ENCODE data around the gene PTPN22.
"Not testable (repeated sequence)": the region's sequence is repeated elsewhere in the genome, so short reads cannot be mapped to it uniquely, and the experiment has no call there.

DNA sequence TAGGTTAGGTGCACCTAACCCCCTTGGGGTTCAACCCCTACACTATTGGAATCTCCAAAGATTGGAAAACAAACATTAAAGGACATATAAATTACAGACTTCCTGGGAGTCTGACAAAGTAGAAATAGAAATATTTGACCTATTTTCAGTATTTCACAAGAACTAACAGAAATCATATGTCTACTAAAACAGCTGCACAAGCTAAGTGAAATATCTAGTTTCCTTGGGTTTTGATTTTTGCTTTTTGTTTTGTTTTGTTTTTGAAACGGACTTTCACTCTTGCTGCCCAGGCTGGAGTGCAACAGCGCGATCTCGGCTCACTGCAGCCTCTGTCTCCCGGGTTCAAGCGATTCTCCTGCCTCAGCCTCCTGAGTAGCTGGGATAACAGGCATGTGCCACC lies 18.8 kb downstream of the PTPN22 start:
- not testable (repeated sequence) for TF ChIP-seq TEAD4 (CRISPR knock-in tag; IDR thresholded peaks at IDR 0.05); NR1H2 (CRISPR knock-in tag; IDR thresholded peaks at IDR 0.05); CREM (CRISPR knock-in tag; IDR thresholded peaks at IDR 0.05); ZNF121 (CRISPR knock-in tag; IDR thresholded peaks at IDR 0.05); IRF2 (CRISPR knock-in tag; IDR thresholded peaks at IDR 0.05; ENCODE audit: borderline replicate concordance, low read depth)
- TF ChIP-seq, protein P1, sequence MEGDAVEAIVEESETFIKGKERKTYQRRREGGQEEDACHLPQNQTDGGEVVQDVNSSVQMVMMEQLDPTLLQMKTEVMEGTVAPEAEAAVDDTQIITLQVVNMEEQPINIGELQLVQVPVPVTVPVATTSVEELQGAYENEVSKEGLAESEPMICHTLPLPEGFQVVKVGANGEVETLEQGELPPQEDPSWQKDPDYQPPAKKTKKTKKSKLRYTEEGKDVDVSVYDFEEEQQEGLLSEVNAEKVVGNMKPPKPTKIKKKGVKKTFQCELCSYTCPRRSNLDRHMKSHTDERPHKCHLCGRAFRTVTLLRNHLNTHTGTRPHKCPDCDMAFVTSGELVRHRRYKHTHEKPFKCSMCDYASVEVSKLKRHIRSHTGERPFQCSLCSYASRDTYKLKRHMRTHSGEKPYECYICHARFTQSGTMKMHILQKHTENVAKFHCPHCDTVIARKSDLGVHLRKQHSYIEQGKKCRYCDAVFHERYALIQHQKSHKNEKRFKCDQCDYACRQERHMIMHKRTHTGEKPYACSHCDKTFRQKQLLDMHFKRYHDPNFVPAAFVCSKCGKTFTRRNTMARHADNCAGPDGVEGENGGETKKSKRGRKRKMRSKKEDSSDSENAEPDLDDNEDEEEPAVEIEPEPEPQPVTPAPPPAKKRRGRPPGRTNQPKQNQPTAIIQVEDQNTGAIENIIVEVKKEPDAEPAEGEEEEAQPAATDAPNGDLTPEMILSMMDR (IDR thresholded peaks at IDR 0.05) = not testable (repeated sequence)
- TF ChIP-seq, protein P2, sequence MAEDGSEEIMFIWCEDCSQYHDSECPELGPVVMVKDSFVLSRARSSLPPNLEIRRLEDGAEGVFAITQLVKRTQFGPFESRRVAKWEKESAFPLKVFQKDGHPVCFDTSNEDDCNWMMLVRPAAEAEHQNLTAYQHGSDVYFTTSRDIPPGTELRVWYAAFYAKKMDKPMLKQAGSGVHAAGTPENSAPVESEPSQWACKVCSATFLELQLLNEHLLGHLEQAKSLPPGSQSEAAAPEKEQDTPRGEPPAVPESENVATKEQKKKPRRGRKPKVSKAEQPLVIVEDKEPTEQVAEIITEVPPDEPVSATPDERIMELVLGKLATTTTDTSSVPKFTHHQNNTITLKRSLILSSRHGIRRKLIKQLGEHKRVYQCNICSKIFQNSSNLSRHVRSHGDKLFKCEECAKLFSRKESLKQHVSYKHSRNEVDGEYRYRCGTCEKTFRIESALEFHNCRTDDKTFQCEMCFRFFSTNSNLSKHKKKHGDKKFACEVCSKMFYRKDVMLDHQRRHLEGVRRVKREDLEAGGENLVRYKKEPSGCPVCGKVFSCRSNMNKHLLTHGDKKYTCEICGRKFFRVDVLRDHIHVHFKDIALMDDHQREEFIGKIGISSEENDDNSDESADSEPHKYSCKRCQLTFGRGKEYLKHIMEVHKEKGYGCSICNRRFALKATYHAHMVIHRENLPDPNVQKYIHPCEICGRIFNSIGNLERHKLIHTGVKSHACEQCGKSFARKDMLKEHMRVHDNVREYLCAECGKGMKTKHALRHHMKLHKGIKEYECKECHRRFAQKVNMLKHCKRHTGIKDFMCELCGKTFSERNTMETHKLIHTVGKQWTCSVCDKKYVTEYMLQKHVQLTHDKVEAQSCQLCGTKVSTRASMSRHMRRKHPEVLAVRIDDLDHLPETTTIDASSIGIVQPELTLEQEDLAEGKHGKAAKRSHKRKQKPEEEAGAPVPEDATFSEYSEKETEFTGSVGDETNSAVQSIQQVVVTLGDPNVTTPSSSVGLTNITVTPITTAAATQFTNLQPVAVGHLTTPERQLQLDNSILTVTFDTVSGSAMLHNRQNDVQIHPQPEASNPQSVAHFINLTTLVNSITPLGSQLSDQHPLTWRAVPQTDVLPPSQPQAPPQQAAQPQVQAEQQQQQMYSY (CRISPR knock-in tag; IDR thresholded peaks at IDR 0.05) = not testable (repeated sequence)
- TF ChIP-seq, protein P3, sequence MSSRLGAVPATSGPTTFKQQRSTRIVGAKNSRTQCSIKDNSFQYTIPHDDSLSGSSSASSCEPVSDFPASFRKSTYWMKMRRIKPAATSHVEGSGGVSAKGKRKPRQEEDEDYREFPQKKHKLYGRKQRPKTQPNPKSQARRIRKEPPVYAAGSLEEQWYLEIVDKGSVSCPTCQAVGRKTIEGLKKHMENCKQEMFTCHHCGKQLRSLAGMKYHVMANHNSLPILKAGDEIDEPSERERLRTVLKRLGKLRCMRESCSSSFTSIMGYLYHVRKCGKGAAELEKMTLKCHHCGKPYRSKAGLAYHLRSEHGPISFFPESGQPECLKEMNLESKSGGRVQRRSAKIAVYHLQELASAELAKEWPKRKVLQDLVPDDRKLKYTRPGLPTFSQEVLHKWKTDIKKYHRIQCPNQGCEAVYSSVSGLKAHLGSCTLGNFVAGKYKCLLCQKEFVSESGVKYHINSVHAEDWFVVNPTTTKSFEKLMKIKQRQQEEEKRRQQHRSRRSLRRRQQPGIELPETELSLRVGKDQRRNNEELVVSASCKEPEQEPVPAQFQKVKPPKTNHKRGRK (CRISPR knock-in tag; IDR thresholded peaks at IDR 0.05; ENCODE audit: borderline replicate concordance) = not testable (repeated sequence)

Measured in WTC11 (cell line).